Lung microvascular endothelial cell (primary cell): ENCODE measurements around the gene MPP1. TPM values are rescaled to one million over a fixed set of nuclear protein-coding genes. Genes with fewer than 3 reads are reported as not detected.
A peak's percentile ranks its signal among the peaks of the same experiment; 100 is the strongest.
"Not testable (repeated sequence)": the region's sequence is repeated elsewhere in the genome, so short reads cannot be mapped to it uniquely, and the experiment has no call there.

ENCODE experiments used
- DNase-seq, 2 donors: peaks; one replicate each; pipeline versions ENCODE4 v3.0.0 to v3.0.0-alpha.2; 2010; ENCODE audit warnings: low read depth in 2 of 2
- total RNA-seq: library from RNA; depleted of rRNA; stranded (reverse); fragments of >200 nt; gene quantifications from 2 replicates; pipeline ENCODE4 v1.2.1, GENCODE V29; 2014

MPP1 gene
- 21.4 and 24.8 TPM in 2 replicates for total RNA-seq

DNA sequence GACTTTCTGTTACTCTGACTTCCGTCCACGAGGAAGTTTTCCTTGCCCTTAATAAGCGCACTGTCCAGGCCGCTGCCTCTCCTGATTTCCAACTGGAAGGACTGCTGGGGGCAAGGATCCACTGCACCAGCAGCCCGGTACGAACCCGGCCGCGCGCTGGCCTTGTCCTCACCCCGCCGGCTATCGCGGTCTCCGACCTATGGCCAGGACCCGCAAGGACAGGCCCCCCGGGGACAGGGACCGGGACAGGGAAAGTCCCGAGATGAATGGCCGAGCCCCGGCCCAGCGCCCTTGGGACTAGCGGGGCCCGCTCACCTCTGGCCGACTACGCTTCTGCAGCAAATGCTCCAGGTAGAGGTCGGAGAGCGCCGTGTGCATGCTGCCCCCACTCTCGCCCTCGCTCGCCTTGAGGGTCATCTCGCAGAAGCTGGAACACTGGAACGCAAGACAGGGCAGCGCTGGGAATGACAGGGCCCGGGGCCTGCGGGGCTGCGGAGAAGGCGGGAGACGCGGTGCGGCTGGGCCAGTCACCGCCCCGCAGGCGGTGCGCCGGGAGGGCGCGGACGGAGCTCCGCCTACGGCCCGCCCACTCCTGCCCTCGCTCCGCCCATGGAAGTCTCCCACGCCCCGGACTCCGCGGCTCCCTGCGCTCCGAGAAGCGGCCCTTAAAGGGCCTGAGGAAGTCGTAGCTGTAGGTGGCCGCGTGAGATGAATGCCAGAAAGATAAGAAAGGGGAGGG, at the start of gene MPP1:
Gene MPP1 (minus strand): TSS at position 529 of the 739 bp plus-strand sequence. CDS start 112 bp downstream, at position 417.
- peak; percentile 60 to 76 for DNase-seq

DNA sequence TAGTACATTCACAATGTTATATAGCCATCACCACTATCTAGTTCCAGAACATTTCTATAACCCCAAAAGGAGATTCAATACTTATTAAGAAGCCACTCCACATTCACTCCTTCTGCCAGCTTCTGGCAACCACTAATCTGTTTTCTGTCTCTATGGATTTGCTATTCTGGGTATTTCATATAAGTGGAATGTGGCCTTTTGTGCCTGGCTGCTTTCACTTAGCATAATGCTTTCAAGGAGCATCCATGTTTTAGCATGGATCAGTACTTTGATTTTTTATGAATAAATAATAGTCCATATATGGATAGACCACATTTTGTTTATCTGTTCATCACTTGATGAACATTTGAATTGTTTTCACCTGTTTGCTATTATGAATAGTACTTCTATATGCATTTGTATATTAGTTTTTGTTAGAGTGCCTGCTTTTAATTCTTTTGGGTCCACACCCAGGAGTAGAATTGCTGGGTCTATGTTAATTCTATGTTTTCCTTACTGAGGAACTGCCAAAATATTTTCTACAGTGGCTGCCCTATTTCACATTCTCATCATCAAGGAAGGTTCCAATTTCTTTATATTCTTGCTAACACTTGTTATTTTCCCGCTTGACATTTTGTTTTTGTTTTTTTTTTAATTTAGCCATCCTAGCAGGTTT, 45.8 kb upstream of the MPP1 start:
- no peak for DNase-seq

DNA sequence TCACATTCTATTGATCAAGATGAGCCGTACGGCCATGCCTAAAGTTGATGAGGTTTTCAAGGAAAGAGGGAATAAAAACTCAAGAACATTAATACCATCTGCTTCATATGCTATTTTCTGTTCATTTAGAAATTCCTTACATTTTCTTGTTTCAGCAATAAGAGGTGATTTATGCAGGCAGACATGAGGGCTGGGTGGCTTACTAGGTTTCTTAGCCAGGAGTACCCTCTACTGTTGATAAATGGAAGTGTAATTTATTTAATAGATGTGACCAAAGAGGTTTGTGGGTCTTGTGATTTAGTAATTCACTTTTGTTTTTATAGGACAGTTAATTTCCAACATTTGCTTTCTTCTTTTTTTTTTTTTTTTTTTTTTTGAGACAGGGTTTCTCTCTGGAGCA, 35.6 kb upstream of the MPP1 start:
- peak; percentile 66 to 76 for DNase-seq

DNA sequence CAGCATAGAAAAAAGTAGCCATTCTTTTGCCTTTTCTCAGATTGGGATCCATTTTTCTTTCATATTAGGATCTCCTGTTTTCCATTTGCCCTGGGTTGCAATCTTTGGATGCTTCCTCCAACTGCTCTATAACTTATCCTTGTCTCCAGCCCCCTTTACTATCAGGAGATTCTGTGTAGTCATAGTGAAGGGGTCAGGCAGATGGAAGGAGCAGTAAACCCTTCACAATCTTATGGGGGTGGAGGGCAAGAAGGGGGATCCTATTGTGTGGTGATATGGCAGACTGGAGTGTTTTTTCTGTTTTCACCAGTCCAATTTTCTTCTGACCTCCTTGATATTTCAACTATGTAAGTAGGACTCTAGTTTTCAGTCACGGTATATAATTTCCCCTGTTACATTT, 30.9 kb upstream of the MPP1 start:
- no peak for DNase-seq

DNA sequence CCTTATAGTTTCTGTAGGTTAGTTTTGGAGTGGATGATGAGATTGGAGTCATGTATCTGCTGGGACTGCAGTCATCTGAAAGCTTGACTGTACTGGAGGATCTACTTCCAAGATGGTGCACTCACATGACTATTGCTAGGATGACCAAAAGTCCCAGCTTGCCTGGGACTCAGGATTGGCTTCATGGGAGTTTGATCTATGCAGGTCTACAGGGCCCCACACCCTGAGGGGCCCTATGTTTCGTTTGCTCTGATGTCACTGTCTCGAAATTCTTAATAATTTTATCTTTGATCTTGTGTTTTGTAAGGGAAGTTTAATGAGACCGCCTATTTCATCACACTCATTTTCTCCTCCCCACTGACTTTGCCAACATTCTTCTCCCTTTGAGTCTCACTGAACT, 29.3 kb upstream of the MPP1 start, which contains the start of gene SMIM9:
Gene SMIM9 (minus strand): TSS at position 101 of the 400 bp plus-strand sequence. CDS start 3,806 bp downstream, outside the sequence.
- DNase-seq: no peak

DNA sequence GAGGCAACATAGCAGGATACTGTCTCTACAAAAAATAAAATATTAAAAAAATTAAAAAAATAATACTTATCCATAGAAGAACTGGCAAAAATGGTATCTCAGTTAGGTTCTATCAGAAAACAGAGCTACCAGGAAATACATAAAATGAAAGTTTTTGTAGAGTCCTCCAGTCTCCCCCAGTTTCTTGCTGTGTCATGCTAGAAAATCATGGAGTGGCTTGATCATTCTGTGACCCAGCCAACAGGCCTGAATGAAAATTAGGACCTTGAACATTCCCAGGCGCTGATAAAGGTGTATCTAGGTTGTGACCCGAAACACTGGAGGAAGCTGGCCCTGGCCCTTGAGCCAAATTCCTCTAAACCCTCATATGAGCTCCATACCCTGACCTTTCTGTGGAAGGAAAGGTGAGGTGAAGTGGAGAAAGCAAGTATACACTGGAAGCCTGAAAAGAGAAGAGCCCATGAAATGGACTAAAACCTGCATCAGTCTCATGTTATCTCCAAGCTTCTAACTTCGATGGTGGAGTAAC, 28.5 kb upstream of the MPP1 start:
- DNase-seq: no peak

DNA sequence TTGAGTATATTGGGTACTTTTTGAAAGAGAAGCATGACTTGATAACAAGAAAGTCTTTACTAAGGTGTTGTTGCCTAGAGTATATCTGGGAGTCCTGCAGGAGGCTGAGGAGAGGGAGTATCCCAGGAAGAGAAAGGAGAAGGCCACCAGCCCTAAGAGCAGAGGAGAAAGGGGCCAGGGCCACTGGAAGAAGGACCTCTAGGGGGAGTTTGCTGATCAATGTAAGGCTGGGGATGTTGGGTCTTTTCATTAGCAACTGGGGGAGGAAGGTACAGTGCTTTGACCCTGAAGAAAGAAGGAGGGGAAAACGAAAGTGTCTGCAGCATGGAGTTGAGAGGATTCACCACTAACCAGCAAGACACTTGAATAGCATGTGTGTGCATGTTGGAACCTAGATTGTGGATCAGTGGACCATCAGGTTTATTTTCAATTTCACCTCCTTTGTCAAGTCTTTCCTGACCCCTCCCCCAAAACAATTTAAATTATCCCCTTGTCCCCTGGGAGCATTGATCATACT, 24.7 kb upstream of the MPP1 start:
- DNase-seq: no peak

DNA sequence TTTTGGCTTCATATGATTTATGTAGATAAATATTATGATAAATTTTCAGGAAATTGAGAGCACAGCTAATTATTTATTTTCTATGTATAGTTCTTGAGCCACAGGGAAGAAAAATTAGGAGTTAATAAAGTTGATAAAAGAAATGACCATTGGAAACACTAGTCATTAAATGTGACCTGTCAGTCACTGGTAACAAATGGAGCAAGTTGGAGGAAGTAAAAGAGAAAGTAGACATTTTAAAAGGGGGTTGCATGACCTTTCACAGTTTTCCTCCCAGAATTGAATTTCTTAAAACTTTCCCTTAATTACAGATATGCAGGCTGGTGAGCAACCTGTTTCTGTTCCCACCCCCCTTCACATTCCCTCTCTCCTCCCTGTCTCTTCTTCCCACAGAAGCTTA, 23.8 kb upstream of the MPP1 start:
- no peak for DNase-seq

DNA sequence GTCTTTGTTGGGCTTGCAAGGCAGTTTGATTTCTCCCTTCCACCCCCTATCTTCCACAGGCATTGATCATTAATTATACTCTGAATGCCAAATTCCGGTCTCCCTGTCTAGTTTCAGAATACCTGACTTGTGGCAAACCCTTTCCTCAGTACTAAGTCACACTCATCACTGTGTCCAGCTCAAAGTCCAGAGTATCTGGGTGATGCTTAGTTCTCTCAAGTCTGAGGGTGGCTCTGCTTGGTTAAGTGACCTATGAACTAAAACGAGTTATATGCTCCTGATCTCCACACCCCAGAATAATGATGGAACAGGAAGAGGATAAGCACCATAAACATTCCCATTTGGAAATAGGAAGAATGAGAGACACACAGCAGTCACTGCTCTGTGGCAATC, 22.7 kb upstream of the MPP1 start:
- no peak for DNase-seq

DNA sequence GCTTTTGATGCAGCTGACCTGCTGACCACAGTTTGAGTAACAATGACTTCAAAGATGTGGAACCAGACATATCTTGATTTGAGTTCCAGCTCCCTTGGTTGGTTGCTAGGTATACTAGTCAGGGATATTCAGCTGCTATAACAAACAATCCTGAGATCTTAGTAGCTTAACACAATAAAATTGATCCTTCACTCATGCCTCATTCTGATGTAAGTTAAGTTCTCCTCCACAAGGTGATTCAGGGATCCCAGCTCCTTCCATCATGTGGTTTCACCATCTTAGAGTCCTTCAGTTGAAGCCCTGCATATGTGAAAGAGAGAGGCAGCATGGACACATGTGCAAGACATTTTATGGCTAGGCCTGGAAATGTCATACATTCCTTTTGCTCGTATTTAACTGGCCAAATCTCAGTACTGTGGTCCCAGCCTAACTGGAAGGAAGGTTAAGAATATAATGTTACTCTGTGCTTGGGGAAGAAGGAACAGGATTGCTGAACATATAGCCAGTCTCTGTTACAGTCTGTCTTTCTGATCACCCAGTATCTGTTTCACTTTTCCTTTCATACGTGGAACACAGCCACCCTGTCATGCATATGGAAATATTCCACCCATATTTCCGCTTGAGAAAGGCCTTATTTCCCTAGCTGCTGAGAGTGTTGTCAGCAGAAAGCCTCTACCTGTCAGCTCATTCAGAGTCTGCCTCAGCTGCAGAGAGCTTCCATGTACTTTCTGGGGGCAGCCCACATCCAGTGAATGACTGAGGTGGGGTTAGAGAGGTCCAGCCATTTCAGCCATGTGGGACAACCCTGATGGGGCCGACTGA, 22.1 kb upstream of the MPP1 start:
- DNase-seq: peak in 1 of 2 donors; percentile 78

DNA sequence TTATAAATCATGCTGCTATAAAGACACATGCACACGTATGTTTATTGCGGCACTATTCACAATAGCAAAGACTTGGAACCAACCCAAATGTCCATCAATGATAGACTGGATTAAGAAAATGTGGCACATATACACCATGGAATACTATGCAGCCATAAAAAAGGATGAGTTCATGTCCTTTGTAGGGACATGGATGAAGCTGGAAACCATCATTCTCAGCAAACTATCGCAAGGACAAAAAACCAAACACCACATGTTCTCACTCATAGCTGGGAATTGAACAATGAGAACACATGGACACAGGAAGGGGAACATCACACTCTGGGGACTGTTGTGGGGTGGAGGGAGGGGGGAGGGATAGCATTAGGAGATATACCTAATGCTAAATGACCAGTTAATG, 20.3 kb upstream of the MPP1 start:
- not testable (repeated sequence) for DNase-seq

DNA sequence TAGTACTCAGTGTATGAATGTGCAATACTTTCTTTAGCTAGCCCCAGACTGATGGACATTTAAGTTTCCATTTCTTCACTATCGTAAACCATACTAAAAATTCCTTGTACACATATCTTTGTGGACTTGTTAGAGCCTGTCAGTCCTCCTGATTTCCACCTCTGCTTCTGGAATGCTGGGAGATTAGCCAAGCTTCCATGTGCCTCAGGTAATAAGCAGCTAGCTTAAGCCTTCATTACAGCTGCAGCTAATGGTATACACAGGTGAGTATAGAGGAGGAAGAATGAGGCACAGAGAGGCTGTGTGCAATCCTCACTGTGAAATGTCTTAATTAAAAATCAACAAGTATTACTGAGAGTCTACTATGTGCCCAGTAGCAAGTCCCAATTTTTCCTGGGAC, 19.4 kb upstream of the MPP1 start:
- DNase-seq: no peak

DNA sequence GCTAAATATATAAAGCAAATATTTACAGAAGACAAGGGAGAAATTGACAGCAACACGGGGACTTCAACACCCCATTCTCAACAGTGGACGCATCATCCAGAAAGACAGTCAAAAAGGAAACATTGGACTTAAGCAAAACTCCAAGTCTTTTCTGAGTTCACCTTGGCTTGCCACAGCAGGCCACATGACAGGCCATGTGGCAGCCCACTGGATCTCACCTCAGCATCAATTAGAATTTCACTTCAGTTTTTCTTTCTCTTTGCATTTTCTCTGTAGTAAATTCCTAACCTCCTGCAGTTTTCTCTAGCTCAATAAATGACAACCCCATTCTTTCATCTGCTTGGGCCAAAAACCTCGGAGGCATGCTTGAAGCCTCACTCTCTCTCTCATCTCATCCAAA, 16.7 kb upstream of the MPP1 start:
- DNase-seq: no peak

DNA sequence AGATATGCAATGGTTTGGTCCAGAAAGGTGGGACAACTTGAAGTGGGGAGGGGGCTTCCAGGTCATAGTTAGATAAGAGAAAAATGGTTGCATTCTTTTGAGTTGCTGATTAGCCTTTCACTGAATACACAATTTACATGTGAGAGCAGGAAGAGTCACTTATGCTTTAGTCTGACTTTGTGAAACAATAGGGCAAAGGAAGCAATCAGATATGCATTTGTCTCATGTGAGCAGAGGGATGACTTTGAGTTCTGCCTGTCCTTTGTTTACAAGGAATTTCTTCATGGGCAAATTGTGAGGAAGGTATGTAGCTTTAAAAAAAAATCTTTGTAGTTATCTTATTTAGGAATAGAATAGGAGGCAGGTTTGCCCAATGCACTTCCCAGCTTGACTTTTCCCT, 16.2 kb upstream of the MPP1 start:
- no peak for DNase-seq

DNA sequence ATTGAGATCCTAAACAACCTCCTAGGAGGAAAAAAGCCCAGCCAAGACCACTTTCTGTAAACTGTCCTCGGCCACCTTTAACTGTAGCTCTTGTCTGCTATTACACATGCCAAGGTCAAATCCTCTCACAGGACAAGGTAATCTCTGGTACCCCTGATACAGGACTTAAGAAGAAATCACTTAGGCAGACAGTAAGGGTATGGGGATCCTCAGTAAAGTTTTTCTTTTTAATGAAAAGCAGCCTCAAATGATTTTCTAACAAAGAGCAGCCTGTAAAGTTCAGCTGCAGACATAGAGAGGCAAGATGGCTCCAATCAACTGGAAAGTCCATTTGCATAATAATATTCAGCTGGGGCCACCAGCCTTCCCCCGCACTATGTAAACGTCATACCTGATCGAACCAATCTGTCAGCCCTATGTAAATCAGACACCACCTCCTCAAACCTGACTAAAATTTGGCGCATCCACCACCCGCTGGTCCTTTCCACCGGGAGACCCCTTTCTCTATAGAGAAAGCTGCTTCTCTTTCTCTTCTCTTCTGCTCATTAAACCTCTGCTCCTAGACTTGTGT, 14.6 kb upstream of the MPP1 start:
- DNase-seq: no peak

DNA sequence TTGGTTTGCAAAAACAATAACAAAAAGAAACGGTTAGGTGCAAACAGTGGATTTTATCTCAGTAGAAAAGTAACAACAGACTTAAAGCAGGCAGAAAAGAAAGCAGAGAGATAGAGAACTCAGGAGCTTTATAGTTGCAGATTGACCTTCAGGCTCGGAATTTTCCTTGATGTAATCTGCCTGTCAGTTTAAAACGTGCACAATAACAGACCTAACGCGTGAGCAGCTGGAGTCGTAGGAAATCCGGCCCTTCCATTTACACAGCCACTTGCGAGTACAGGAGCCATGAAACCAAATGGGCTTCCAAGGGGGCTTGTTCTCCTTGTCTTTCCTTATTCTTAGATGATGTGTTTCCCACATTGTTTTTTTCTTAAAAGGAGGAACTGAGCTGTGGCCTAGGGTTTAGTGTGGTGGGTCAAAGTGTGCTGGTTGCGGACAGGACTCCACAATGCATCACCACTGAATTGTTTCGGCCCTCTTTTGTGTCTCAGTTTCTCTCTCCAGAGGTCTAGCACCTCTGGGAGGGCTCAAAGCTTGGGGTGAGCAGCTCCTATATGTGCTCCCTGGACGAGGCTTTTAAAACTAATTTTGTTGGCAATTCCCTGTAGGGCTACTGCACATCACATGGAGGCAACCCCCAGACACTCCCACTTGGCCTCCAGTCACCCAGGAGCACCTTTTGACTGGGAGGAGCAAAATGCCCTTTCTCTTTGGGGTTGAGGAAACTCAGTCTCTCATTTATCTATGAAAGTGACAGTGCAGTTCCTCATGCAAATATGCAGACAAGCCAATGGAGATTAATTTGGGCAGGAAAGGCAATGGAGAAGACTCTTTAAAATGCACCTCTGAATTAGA, 13.9 kb upstream of the MPP1 start:
- peak in 1 of 2 donors; percentile 76 for DNase-seq

DNA sequence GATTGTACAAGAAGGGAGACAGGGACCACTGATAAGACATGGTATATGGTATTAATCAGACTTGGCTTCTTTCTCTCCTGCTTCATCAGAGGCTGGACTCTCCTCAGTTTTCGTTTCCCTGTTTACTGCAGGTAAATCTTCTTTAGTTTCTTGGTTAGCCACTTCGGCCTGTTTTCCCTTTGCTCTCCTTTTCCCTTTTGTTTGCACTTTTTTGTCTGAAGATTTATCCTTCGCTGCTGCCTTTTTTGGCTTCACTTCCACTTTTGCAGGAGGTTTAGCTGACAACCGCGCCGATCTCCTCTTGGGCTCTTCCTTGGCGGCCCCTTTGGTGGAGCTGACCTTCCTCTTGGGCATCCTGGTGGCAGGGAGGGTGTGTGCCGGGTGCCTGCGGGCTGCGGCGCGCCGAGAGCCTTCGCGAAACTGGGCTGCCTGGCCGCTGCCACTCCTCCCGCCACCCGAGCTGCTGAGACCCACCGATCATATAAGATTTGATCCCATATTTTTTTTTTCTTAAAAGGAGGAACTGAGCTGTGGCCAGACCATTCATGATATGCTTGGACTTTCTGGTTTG, 11.8 kb upstream of the MPP1 start:
- not testable (repeated sequence) for DNase-seq

DNA sequence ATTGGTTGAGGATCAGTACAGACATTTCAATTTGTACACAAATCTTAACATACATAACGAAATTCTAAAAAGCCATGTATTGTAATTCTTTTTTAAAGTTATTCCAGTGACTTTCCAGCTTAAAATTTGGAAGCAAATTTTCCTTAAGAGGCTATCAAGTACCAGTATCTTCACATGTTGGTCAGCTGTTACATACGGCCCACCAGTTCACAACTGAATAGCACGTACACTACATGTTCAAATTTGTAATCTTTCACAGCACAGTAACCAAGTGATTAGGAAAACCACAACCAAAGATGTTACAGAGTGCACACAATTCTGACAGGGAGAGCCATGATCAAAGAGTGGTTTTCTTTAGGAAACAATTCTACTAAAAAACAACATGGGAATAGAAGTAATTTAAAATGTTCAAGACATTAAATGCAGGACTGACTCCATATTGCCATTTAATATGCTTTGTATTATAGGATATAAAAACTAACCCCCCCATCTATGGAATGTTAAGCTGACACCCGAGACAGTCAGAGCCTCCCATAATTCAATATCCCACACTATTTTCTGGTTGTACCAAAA, 11.1 kb upstream of the MPP1 start:
- not testable (repeated sequence) for DNase-seq

DNA sequence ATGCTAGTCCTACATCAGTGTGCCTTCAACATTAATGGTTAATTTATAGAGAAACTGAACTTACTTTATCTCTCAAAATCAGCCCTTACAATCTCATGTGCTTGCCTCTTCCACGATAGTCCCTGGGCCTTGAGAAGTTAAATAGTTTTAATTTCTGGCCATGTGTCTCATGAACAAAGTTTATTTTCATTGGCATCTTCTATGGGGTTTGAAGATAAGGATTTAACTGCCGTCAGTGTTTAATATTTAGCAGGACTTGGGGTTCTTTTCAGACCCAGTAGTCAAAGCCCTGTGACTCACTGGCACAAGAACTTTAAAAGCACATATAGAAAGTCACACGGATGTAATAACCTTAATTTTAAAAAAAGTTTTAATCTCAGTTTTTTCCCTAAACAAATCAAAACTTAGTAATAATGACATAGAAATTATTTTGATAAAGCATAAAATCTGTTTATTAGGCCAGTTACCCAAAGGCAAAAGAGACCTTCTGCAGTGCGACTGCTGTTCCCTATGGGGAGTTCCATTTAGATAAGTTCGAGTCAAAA, 10.1 kb upstream of the MPP1 start:
- DNase-seq: no peak
